ENCODE results near the gene ATG2A. TPM values are rescaled to one million over a fixed set of nuclear protein-coding genes. Genes with fewer than 3 reads are reported as not detected.

ATG2A gene
- total and polyA plus RNA-seq, 10 of the 15 experiments (the other 5 are each of a cell fraction or from before 2014, with no cell fraction given) = 0.08 to 19.0 (median 4.6) TPM

DNA sequence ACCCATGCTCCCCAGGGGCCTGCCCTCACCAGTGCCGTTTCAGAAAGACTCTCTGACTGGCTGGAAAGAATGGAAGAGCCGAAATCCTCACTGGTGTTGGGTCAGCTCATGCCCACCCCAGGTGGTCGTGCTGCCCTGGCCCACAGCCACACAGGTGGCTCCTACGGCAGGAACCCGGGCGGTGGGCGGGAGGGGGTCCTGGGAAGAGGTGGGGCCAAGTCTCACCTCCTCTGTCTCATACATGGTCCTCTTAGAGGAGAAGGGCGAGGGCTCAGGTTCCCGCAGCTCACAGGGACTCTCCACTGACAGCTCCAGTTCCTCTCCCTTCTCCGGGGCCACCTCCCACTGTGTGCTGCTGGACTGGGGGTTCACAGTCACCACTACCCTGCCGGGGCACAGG lies 8.2 kb downstream of the ATG2A start (continued):
- no peak for TF ChIP-seq IKZF2 (IDR thresholded peaks at IDR 0.05)
- TF ChIP-seq ZNF207 (IDR thresholded peaks at IDR 0.05; ENCODE audit: borderline replicate concordance) = no peak
- TF ChIP-seq RELA (IDR thresholded peaks at IDR 0.05; ENCODE audit: borderline replicate concordance, partially characterized antibody) = no peak
- TF ChIP-seq CREB1 (IDR thresholded peaks at IDR 0.05; ENCODE audit: low read depth) = no peak
- TF ChIP-seq STAT3 (IDR thresholded peaks at IDR 0.05; ENCODE audit: low read depth, low read length) = no peak
- no peak for TF ChIP-seq POLR2A (IDR thresholded peaks at IDR 0.05; ENCODE audit: low read depth, low read length)
- TF ChIP-seq JUND (IDR thresholded peaks at IDR 0.05; ENCODE audit: low read depth, low read length) = no peak
- no peak for TF ChIP-seq ETV6 (conservative IDR thresholded peaks at IDR 0.05 in 1 of 2, IDR thresholded peaks at IDR 0.05 in 1 of 2; ENCODE audit: borderline replicate concordance in 1 of 2, low read depth in 1 of 2)
- no peak for TF ChIP-seq BCL11A (IDR thresholded peaks at IDR 0.05; ENCODE audit: low read depth, low read length)
- TF ChIP-seq NR2C1 (IDR thresholded peaks at IDR 0.05) = no peak

DNA sequence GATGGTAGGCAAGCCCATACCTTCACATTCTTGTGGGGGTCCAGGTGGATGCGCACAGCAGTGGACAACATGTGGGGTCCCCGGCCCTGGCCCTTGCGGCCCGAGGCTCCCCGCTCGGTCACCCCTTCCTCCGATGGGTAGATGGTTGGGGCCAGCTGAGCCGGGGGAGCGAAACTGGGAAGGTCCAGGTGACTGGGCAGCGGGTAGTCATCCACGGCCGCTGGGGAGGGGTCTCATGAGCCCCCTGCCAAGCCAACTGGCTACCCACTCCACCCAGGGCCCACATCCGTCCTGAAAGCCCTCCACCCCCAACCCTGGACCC lies 10.7 kb downstream of the ATG2A start:
- no peaks in the 10 kb centered on the region for H3K79me2 ChIP-seq (ENCODE audit: control insufficient read depth, insufficient read depth, low read length)
- no peak overlapping the region for H3K9ac ChIP-seq (ENCODE audit: control insufficient read depth, insufficient read depth, low read length)
- DNase-seq (ENCODE audit: low read depth, low spot score) (no peak), FAIRE-seq (no peak), ATAC-seq (no peak)
- WGBS (ENCODE audit: insufficient coverage, insufficient replicate concordance, low lambda C conversion rate, missing lambda C conversion rate) = 87% methylated on average over 13 of the region's 13 CpGs
- H3K27me3 ChIP-seq (replicated peaks in 1 of 2; ENCODE audit: control insufficient read depth in 2 of 2, insufficient read depth in 2 of 2, low read length in 1 of 2) = no peaks in the 10 kb centered on the region
- no peak overlapping the region for H3K27ac ChIP-seq (ENCODE audit: control insufficient read depth, insufficient read depth)
- POLR2A ChIA-PET = no interaction called here
- RAD21 ChIA-PET (ENCODE audit: unreplicated experiment) = no interaction called here
- no peak overlapping the region for H3K4me2 ChIP-seq (ENCODE audit: control insufficient read depth, insufficient read depth)
- H3K4me1 ChIP-seq (ENCODE audit: control insufficient read depth, insufficient read depth, low read length) = no peaks in the 10 kb centered on the region
- H3K4me3 ChIP-seq = no peak overlapping the region
- no TSS peak for BruUV-seq (replicated peaks)
- H3K36me3 ChIP-seq (ENCODE audit: control insufficient read depth in 2 of 2, insufficient read depth in 2 of 2, low read length in 1 of 2) = peaks cover 0 to 7% of the 10 kb centered on the region in 2 experiments; a peak in 3 of 4 replicates
- no peaks in the 10 kb centered on the region for H3K9me3 ChIP-seq (replicated peaks; ENCODE audit: control insufficient read depth, insufficient read depth, low read length)
- no peak overlapping the region for H2AFZ ChIP-seq (ENCODE audit: control insufficient read depth, low read depth, low read length)
- no peaks in the 10 kb centered on the region for H4K20me1 ChIP-seq (ENCODE audit: control insufficient read depth, insufficient read depth)
- in situ Hi-C loops (cut with MboI) (no loop called here), intact Hi-C loops (cut with micrococcal nuclease; ENCODE audit: unreplicated experiment) (no loop called here)
- SMC1A ChIA-PET (ENCODE audit: uncharacterized antibody, unreplicated experiment) = no interaction called here
- CTCF ChIA-PET = no interaction called here
- TF ChIP-seq CHD1 (IDR thresholded peaks at IDR 0.05; ENCODE audit: low read depth, low read length) (no peak), SUZ12 (IDR thresholded peaks at IDR 0.05; ENCODE audit: unreplicated experiment) (no peak), EGR1 (IDR thresholded peaks at IDR 0.05; ENCODE audit: borderline replicate concordance in 1 of 2, low read depth in 2 of 2, low read length in 2 of 2) (no peak), YY1 (IDR thresholded peaks at IDR 0.05; ENCODE audit: low read depth, low read length) (no peak), CREM (IDR thresholded peaks at IDR 0.05; ENCODE audit: low read depth) (no peak), STAT3 (IDR thresholded peaks at IDR 0.05; ENCODE audit: low read depth, low read length) (no peak), SUPT20H (IDR thresholded peaks at IDR 0.05; ENCODE audit: borderline replicate concordance, control insufficient read depth, low read depth, low read length) (no peak), ZNF207 (IDR thresholded peaks at IDR 0.05; ENCODE audit: borderline replicate concordance) (no peak), POLR2AphosphoS5 (IDR thresholded peaks at IDR 0.05; ENCODE audit: low read length) (no peak), ATF7 (IDR thresholded peaks at IDR 0.05; ENCODE audit: low read depth) (no peak), POU2F2 (IDR thresholded peaks at IDR 0.05; ENCODE audit: borderline replicate concordance, low read depth, low read length) (no peak), TCF12 (IDR thresholded peaks at IDR 0.05; ENCODE audit: low read depth, low read length) (no peak)
- TF ChIP-seq, protein P1, sequence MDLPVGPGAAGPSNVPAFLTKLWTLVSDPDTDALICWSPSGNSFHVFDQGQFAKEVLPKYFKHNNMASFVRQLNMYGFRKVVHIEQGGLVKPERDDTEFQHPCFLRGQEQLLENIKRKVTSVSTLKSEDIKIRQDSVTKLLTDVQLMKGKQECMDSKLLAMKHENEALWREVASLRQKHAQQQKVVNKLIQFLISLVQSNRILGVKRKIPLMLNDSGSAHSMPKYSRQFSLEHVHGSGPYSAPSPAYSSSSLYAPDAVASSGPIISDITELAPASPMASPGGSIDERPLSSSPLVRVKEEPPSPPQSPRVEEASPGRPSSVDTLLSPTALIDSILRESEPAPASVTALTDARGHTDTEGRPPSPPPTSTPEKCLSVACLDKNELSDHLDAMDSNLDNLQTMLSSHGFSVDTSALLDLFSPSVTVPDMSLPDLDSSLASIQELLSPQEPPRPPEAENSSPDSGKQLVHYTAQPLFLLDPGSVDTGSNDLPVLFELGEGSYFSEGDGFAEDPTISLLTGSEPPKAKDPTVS (IDR thresholded peaks at IDR 0.05; ENCODE audit: low read depth, low read length) = no peak
- TF ChIP-seq, protein P2, sequence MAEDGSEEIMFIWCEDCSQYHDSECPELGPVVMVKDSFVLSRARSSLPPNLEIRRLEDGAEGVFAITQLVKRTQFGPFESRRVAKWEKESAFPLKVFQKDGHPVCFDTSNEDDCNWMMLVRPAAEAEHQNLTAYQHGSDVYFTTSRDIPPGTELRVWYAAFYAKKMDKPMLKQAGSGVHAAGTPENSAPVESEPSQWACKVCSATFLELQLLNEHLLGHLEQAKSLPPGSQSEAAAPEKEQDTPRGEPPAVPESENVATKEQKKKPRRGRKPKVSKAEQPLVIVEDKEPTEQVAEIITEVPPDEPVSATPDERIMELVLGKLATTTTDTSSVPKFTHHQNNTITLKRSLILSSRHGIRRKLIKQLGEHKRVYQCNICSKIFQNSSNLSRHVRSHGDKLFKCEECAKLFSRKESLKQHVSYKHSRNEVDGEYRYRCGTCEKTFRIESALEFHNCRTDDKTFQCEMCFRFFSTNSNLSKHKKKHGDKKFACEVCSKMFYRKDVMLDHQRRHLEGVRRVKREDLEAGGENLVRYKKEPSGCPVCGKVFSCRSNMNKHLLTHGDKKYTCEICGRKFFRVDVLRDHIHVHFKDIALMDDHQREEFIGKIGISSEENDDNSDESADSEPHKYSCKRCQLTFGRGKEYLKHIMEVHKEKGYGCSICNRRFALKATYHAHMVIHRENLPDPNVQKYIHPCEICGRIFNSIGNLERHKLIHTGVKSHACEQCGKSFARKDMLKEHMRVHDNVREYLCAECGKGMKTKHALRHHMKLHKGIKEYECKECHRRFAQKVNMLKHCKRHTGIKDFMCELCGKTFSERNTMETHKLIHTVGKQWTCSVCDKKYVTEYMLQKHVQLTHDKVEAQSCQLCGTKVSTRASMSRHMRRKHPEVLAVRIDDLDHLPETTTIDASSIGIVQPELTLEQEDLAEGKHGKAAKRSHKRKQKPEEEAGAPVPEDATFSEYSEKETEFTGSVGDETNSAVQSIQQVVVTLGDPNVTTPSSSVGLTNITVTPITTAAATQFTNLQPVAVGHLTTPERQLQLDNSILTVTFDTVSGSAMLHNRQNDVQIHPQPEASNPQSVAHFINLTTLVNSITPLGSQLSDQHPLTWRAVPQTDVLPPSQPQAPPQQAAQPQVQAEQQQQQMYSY (CRISPR knock-in tag; IDR thresholded peaks at IDR 0.05) = no peak
